ENCODE results near the gene USP48. TPM values are rescaled to one million over a fixed set of nuclear protein-coding genes. Genes with fewer than 3 reads are reported as not detected.

Gene USP48
- total RNA-seq, 3 donors from 2014 or later: 56.0 to 86.9 (median 74.7) TPM

DNA sequence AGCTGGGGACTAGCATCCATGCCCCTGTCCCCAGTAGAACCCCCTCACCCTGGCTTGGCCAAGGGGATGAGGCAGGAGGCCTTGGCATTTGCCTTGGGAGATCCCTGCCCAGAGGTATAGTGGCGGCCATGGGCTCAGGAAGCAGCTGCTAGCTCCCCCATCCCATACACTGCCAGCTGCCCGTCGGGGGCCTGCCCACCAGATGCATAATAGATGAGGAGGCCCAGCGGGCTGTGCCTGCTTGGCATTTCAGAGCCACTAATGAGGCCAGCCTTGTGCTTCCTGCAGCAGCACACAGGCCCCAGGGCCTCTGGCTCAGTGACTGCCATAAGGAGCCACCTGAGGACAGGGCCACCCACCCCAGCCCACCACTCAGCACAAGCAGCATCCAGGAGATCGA, 137.4 kb downstream of the USP48 start:
- H3K27me3 ChIP-seq: no peaks in the 10 kb centered on the region
- H3K4me1 ChIP-seq: no peaks in the 10 kb centered on the region
- H3K27ac ChIP-seq: no peak overlapping the region
- H3K36me3 ChIP-seq: no peaks in the 10 kb centered on the region
- no peak for DNase-seq (ENCODE audit: low spot score in 2 of 2)
- TF ChIP-seq POLR2A (IDR thresholded peaks at IDR 0.05) (no peak), POLR2AphosphoS5 (IDR thresholded peaks at IDR 0.05) (no peak)
- TF ChIP-seq, protein P1, sequence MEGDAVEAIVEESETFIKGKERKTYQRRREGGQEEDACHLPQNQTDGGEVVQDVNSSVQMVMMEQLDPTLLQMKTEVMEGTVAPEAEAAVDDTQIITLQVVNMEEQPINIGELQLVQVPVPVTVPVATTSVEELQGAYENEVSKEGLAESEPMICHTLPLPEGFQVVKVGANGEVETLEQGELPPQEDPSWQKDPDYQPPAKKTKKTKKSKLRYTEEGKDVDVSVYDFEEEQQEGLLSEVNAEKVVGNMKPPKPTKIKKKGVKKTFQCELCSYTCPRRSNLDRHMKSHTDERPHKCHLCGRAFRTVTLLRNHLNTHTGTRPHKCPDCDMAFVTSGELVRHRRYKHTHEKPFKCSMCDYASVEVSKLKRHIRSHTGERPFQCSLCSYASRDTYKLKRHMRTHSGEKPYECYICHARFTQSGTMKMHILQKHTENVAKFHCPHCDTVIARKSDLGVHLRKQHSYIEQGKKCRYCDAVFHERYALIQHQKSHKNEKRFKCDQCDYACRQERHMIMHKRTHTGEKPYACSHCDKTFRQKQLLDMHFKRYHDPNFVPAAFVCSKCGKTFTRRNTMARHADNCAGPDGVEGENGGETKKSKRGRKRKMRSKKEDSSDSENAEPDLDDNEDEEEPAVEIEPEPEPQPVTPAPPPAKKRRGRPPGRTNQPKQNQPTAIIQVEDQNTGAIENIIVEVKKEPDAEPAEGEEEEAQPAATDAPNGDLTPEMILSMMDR (IDR thresholded peaks at IDR 0.05): no peak
- H3K9me3 ChIP-seq: no peaks in the 10 kb centered on the region
- no peak overlapping the region for H3K4me3 ChIP-seq
- intact Hi-C loops (cut with DNase I; ENCODE audit: low total_unique reads): no loop called here

GRCh38 chr1:21644906-21645305, 138.0 kb downstream of the USP48 start:
- no peaks in the 10 kb centered on the region for H3K9me3 ChIP-seq
- no peaks in the 10 kb centered on the region for H3K4me1 ChIP-seq
- DNase-seq (ENCODE audit: low spot score in 2 of 2): no peak
- H3K36me3 ChIP-seq: no peaks in the 10 kb centered on the region
- TF ChIP-seq POLR2AphosphoS5 (IDR thresholded peaks at IDR 0.05) (no peak), POLR2A (IDR thresholded peaks at IDR 0.05) (no peak)
- TF ChIP-seq, protein P1 (IDR thresholded peaks at IDR 0.05): no peak
- no peak overlapping the region for H3K4me3 ChIP-seq
- intact Hi-C loops (cut with DNase I; ENCODE audit: low total_unique reads): no loop called here
- no peak overlapping the region for H3K27ac ChIP-seq
- H3K27me3 ChIP-seq: no peaks in the 10 kb centered on the region

- no peaks in the 10 kb centered on the region for H3K27me3 ChIP-seq
- TF ChIP-seq POLR2A (IDR thresholded peaks at IDR 0.05) (no peak), POLR2AphosphoS5 (IDR thresholded peaks at IDR 0.05) (no peak)
- TF ChIP-seq, protein P1 (IDR thresholded peaks at IDR 0.05): no peak
- H3K27ac ChIP-seq: no peak overlapping the region
- no peak overlapping the region for H3K4me3 ChIP-seq
- intact Hi-C loops (cut with DNase I; ENCODE audit: low total_unique reads): no loop called here
- no peaks in the 10 kb centered on the region for H3K9me3 ChIP-seq
- DNase-seq (ENCODE audit: low spot score in 2 of 2): no peak
- no peaks in the 10 kb centered on the region for H3K36me3 ChIP-seq
- no peaks in the 10 kb centered on the region for H3K4me1 ChIP-seq
Observed at GRCh38 chr1:21644348-21644747, 138.6 kb downstream of the USP48 start.

DNA sequence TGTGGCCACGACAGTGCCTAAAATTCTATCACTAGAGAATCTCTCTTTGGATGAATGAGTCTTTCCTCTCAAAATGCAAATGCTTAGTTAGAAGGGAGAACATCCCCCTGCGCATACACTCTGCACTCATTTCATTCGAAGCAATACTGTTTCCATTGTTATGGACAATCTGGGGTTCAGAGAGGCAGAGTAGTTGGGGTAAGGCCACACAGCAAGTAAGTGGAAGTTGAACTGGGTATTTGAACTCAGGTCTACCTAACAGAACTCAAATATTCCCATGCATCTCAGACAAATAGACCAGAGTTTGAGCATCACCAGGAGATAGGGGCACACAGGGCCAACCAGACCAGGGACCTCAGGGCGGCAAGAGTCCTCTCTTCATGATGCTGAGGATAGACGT, 139.3 kb downstream of the USP48 start:
- Histone ChIP-seq H3K4me1 (no peaks in the 10 kb centered on the region), H3K4me3 (no peak overlapping the region), H3K27me3 (no peaks in the 10 kb centered on the region), H3K36me3 (no peaks in the 10 kb centered on the region), H3K27ac (no peak overlapping the region), H3K9me3 (no peaks in the 10 kb centered on the region)
- DNase-seq (ENCODE audit: low spot score in 2 of 2): no peak
- TF ChIP-seq, protein P1 (IDR thresholded peaks at IDR 0.05): no peak
- intact Hi-C loops (cut with DNase I; ENCODE audit: low total_unique reads): no loop called here

DNA sequence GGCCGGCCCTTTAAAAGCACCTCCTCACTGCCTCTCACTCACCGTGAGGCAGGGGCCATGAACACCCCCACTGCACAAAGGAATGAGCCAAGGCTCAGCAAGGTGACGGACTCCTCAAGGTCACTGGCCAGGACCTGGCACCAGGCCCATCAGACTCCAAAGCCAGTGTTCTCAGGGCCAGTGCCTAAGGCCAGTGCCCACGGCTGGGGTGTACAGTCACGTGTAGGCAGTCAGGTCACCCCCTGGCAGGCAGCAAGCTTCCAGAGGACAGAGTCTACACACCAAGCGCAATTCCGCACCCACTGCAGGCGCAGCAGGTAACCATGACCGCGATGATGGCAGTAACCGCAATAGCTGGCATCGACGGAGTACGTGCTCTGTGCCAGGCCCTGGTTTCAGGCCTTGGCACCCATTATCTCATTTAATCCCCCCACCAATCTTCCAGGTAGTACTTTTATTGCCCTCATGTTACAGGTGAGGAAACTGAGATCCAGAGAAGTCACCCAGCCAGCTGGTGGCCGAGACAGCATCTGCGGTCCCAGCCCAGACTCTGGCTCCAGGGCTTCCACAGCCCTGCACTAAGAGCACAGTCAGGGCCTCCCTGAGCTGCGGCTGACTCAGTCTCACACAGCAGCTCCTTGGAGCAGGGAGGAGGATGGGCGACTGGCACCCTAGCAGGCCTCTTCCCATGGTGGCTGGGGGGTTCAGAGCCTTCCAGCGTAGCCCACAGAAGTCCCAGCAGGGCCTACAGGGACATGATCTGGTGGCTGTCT, 140.8 kb downstream of the USP48 start:
- no peak for TF ChIP-seq POLR2AphosphoS5 (IDR thresholded peaks at IDR 0.05)
- TF ChIP-seq, protein P1 (IDR thresholded peaks at IDR 0.05): no peak
- TF ChIP-seq POLR2A (IDR thresholded peaks at IDR 0.05): no peak
- no peak for DNase-seq (ENCODE audit: low spot score in 2 of 2)
- H3K4me3 ChIP-seq: no peak overlapping the region
- intact Hi-C loops (cut with DNase I; ENCODE audit: low total_unique reads): no loop called here
- no peaks in the 10 kb centered on the region for H3K9me3 ChIP-seq
- H3K36me3 ChIP-seq: no peaks in the 10 kb centered on the region
- H3K4me1 ChIP-seq: no peaks in the 10 kb centered on the region
- H3K27ac ChIP-seq: no peak overlapping the region
- H3K27me3 ChIP-seq: no peaks in the 10 kb centered on the region

Measured in breast epithelium (tissue), 4 donors.